MM.1S (cell line): ENCODE data around the gene STX16.

Experiments used
- DNase-seq: peaks from one replicate; pipeline ENCODE4 v3.0.0-alpha.2; 2015
- H2AFZ ChIP-seq: fragments of 300-600 bp; sonication (generic); 2 replicates; pipeline ENCODE4 v1.6.0; 2016; ENCODE audit warnings: antibody characterized with exemption, low read length
- H3F3A ChIP-seq: fragments of 300-600 bp; sonication (generic); 2 replicates; pipeline ENCODE4 v1.6.1; 2016; ENCODE audit warnings: mild to moderate bottlenecking, antibody characterized with exemption, low read length, moderate library complexity, mixed read lengths; ENCODE audit not compliant: insufficient read depth
- H3K27ac ChIP-seq: fragments of 300-600 bp; sonication (generic); 2 replicates; pipeline ENCODE4 v1.5.1; 2016; ENCODE audit warnings: mild to moderate bottlenecking, low read length
- H3K27me3 ChIP-seq: fragments of 300-600 bp; sonication (generic); replicated peaks from 2 replicates; pipeline ENCODE4 v1.6.0; 2016; ENCODE audit warnings: low read length; ENCODE audit not compliant: insufficient read depth
- H3K36me3 ChIP-seq: fragments of 300-600 bp; sonication (generic); replicated peaks from 2 replicates; pipeline ENCODE4 v1.6.1; 2016; ENCODE audit warnings: mild to moderate bottlenecking, low read length, mixed read lengths; ENCODE audit not compliant: insufficient read depth
- H3K4me1 ChIP-seq: fragments of 300-600 bp; sonication (generic); 2 replicates; pipeline ENCODE4 v1.6.1; 2016; ENCODE audit warnings: low read length, mixed read lengths
- H3K4me2 ChIP-seq: fragments of 300-600 bp; sonication (generic); 2 replicates; pipeline ENCODE4 v1.6.0; 2016; ENCODE audit warnings: low read depth, low read length
- H3K4me3 ChIP-seq: fragments of 300-600 bp; sonication (generic); 2 replicates; pipeline ENCODE4 v1.5.1; 2016; ENCODE audit warnings: low read length, mixed read lengths
- H3K79me2 ChIP-seq: fragments of 300-600 bp; sonication (generic); 2 replicates; pipeline ENCODE4 v1.6.1; 2016; ENCODE audit warnings: mixed run types, low read length, mixed read lengths
- H3K9ac ChIP-seq: fragments of 300-600 bp; sonication (generic); 2 replicates; pipeline ENCODE4 v1.6.1; 2016; ENCODE audit warnings: low read length, mixed read lengths
- H3K9me2 ChIP-seq: fragments of 300-600 bp; sonication (generic); replicated peaks from 2 replicates; pipeline ENCODE4 v1.6.1; 2016; ENCODE audit warnings: mild to moderate bottlenecking, low read length, mixed read lengths; ENCODE audit not compliant: insufficient read depth
- H3K9me3 ChIP-seq: fragments of 300-600 bp; sonication (generic); replicated peaks from 2 replicates; pipeline ENCODE4 v1.6.1; 2016; ENCODE audit warnings: mild to moderate bottlenecking, low read length, mixed read lengths; ENCODE audit not compliant: insufficient read depth
- H4K20me1 ChIP-seq: fragments of 300-600 bp; sonication (generic); 2 replicates; pipeline ENCODE4 v1.6.1; 2016; ENCODE audit warnings: mild to moderate bottlenecking, low read length, moderate library complexity, mixed read lengths; ENCODE audit not compliant: insufficient read depth
- CTCF ChIP-seq: fragments of 300-600 bp; sonication (generic); IDR thresholded peaks from 2 replicates; pipeline ENCODE4 v1.5.1; 2016; ENCODE audit warnings: antibody characterized with exemption, low read length, mixed read lengths
- EZH2 ChIP-seq: fragments of 300-600 bp; sonication (generic); optimal IDR thresholded peaks from 2 replicates; pipeline ENCODE3; 2017; ENCODE audit warnings: low read depth, mild to moderate bottlenecking, antibody characterized with exemption, low read length, mixed read lengths
- EZH2phosphoT487 ChIP-seq: fragments of 300-600 bp; sonication (generic); IDR thresholded peaks from 2 replicates; pipeline ENCODE4 v1.6.1; 2018; ENCODE audit warnings: antibody characterized with exemption, low read length

Gene STX16

GRCh38 chr20:58625585-58625984, 25.5 kb upstream of the STX16 start:
- H3K27me3 ChIP-seq = peaks cover 100% of the 10 kb centered on the region
- H3K4me1 ChIP-seq = no peaks in the 10 kb centered on the region
- H3K4me2 ChIP-seq = no peak overlapping the region
- no peak overlapping the region for H3K4me3 ChIP-seq
- H3K9me2 ChIP-seq = no peaks in the 10 kb centered on the region
- no peaks in the 10 kb centered on the region for H3F3A ChIP-seq
- H3K36me3 ChIP-seq = no peaks in the 10 kb centered on the region
- TF ChIP-seq EZH2phosphoT487 (no peak), EZH2 (no peak), CTCF (no peak)
- no peak overlapping the region for H3K9ac ChIP-seq
- H3K79me2 ChIP-seq = no peaks in the 10 kb centered on the region
- no peak overlapping the region for H2AFZ ChIP-seq
- no peak for DNase-seq
- H3K27ac ChIP-seq = no peak overlapping the region
- no peaks in the 10 kb centered on the region for H4K20me1 ChIP-seq
- no peaks in the 10 kb centered on the region for H3K9me3 ChIP-seq

GRCh38 chr20:58626051-58626450, 25.0 kb upstream of the STX16 start:
- H3F3A ChIP-seq = no peaks in the 10 kb centered on the region
- no peak overlapping the region for H3K4me3 ChIP-seq
- no peak overlapping the region for H3K4me2 ChIP-seq
- no peak overlapping the region for H3K9ac ChIP-seq
- TF ChIP-seq CTCF = no peak
- no peak for TF ChIP-seq EZH2phosphoT487
- no peak for TF ChIP-seq EZH2
- no peak for DNase-seq
- H3K79me2 ChIP-seq = no peaks in the 10 kb centered on the region
- H2AFZ ChIP-seq = no peak overlapping the region
- no peaks in the 10 kb centered on the region for H4K20me1 ChIP-seq
- no peaks in the 10 kb centered on the region for H3K9me3 ChIP-seq
- H3K4me1 ChIP-seq = no peaks in the 10 kb centered on the region
- no peaks in the 10 kb centered on the region for H3K36me3 ChIP-seq
- no peaks in the 10 kb centered on the region for H3K9me2 ChIP-seq
- H3K27ac ChIP-seq = no peak overlapping the region
- H3K27me3 ChIP-seq = peaks cover 100% of the 10 kb centered on the region

- Histone ChIP-seq H3K4me2 (no peak overlapping the region), H2AFZ (no peak overlapping the region), H3K9ac (no peak overlapping the region), H3K27me3 (peaks cover 100% of the 10 kb centered on the region), H4K20me1 (no peaks in the 10 kb centered on the region), H3K4me1 (no peaks in the 10 kb centered on the region), H3K27ac (no peak overlapping the region), H3K79me2 (no peaks in the 10 kb centered on the region), H3K36me3 (no peaks in the 10 kb centered on the region), H3K9me2 (no peaks in the 10 kb centered on the region), H3K4me3 (no peak overlapping the region), H3F3A (no peaks in the 10 kb centered on the region), H3K9me3 (no peaks in the 10 kb centered on the region)
- no peak for DNase-seq
- TF ChIP-seq CTCF = no peak
- TF ChIP-seq EZH2phosphoT487 = no peak
- TF ChIP-seq EZH2 = no peak
Observed at GRCh38 chr20:58627212-58628072, 23.6 kb upstream of the STX16 start.
